ENCODE results near the gene POMGNT2. TPM values are rescaled to one million over a fixed set of nuclear protein-coding genes. Genes with fewer than 3 reads are reported as not detected.
A peak's percentile ranks its signal among the peaks of the same experiment; 100 is the strongest.

POMGNT2 gene
- total RNA-seq, 6 experiments from 2014 or later: 4.8 to 9.2 (median 6.0) TPM

GRCh38 chr3:43034200-43034599 is 71.7 kb downstream of the POMGNT2 start:
- Histone ChIP-seq H3K27ac (no peak overlapping the region), H3K27me3 (no peaks in the 10 kb centered on the region), H3K9me3 (no peaks in the 10 kb centered on the region), H3K36me3 (no peaks in the 10 kb centered on the region), H3K4me1 (no peaks in the 10 kb centered on the region), H3K4me3 (no peak overlapping the region)
- DNase-seq (no peak), ATAC-seq (no peak)
- TF ChIP-seq CTCF (IDR thresholded peaks at IDR 0.05): no peak
- TF ChIP-seq POLR2A (IDR thresholded peaks at IDR 0.05): no peak
- intact Hi-C loops (cut with DNase I): no loop called here
- 83% methylated on average over 2 of the region's 4 CpGs for WGBS (ENCODE audit: insufficient coverage, low coverage, low lambda C conversion rate, missing lambda C conversion rate)

DNA sequence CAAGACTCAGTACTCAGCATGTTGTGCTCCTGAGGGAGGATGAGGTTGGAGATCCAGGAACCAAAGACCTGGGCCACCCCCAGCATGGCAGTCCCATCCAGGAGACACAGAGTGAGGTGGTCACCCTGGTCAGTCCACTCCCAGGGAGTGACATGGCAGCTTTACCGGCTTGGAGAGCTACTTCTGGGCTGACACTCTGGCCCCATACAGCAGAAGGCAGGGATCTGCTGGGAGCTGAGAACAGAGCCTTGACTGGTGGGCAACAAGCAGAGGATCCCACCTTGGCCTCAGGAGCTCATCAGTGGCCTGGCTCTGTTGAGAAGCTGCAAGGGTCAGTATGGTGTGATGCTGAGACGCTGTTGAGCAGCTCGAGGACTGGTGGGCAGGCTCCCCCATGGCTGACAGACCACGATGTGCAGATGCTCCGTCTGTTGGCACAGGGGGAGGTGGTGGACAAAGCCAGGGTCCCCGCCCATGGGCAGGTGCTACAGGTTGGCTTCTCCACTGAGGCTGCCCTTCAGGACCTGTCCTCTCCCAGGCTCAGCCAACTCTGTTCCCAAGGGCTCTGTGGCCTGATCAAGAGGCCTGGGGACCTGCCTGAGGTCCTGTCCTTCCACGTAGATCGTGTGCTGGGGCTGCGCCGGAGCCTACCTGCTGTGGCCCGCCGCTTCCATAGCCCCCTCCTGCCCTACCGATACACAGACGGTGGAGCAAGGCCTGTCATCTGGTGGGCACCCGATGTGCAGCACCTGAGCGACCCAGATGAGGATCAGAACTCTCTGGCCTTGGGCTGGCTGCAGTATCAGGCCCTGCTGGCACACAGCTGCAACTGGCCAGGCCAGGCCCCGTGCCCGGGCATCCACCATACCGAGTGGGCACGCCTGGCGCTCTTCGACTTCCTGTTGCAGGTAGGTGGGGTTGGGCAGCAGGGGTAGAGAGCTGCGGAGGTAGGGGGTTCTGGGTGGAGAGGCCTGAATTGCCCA is 72.9 kb downstream of the POMGNT2 start:
- ATAC-seq: no peak

DNA sequence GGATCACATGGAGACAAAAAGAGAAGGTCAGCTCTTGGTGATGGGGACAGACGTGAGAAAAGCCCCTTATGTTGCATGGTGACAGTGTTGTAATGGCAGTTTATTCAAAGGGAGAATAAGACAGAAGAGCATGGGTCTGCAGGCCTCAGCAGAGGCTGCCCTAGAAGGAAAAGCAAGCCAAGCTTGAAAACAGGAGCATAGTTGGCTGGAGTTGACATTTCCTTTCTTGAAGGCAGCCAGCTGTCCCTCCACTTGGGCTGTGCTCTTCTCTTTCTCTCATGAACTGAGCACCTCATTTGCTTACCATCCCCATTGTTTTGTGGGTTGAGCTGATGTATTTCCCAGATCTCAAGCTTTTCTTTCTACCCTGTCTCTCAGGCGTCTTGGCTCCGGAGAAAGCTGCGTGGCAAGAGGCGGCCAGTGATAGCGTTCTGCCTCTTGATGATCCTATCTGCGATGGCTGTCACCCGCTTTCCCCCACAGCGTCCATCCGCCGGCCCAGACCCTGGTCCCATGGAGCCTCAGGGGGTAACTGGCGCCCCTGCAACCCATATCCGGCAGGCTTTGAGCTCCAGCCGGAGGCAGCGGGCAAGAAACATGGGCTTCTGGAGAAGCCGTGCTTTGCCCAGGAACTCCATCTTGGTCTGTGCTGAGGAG is 73.9 kb downstream of the POMGNT2 start:
- H3K36me3 ChIP-seq: no peaks in the 10 kb centered on the region
- no peak for ATAC-seq
- no peak for DNase-seq
- no peaks in the 10 kb centered on the region for H3K4me1 ChIP-seq
- H3K27me3 ChIP-seq: no peaks in the 10 kb centered on the region
- TF ChIP-seq POLR2A (IDR thresholded peaks at IDR 0.05): no peak
- no peak for TF ChIP-seq CTCF (IDR thresholded peaks at IDR 0.05)
- intact Hi-C loops (cut with DNase I): no loop called here
- WGBS (ENCODE audit: insufficient coverage, low coverage, low lambda C conversion rate, missing lambda C conversion rate): 91% methylated on average over 6 of the region's 16 CpGs
- no peak overlapping the region for H3K27ac ChIP-seq
- H3K4me3 ChIP-seq: no peak overlapping the region
- no peaks in the 10 kb centered on the region for H3K9me3 ChIP-seq

More for the DNA sequence above, 72.9 kb downstream of the POMGNT2 start:
- no peak overlapping the region for H3K27ac ChIP-seq
- no peaks in the 10 kb centered on the region for H3K36me3 ChIP-seq
- no peaks in the 10 kb centered on the region for H3K9me3 ChIP-seq
- TF ChIP-seq POLR2A (IDR thresholded peaks at IDR 0.05) (no peak), CTCF (IDR thresholded peaks at IDR 0.05) (no peak)
- no peak overlapping the region for H3K4me3 ChIP-seq
- intact Hi-C loops (cut with DNase I): no loop called here
- no peak for DNase-seq
- no peaks in the 10 kb centered on the region for H3K4me1 ChIP-seq
- 97% methylated on average over 6 of the region's 23 CpGs for WGBS (ENCODE audit: insufficient coverage, low coverage, low lambda C conversion rate, missing lambda C conversion rate)
- H3K27me3 ChIP-seq: no peaks in the 10 kb centered on the region

DNA sequence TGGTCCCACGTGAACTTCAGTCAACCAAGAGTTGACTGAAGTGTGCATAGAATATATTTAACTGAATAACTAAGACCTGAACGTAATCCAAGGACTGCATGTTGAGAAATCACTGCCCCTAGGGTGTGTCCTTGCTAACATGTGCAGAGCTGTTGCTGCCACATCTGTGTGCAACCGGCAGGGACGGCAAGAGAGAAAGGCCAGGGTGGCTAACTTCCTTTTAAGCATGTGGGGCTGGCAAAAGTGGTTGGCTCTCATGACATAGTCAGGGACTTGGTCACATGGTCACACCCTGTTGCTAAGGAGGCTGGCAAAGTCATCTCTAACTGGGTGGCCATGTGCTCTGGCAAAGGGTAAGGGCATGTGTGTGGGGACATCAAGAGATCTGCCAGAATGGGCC is 74.4 kb downstream of the POMGNT2 start:
- Histone ChIP-seq H3K27me3 (no peaks in the 10 kb centered on the region), H3K36me3 (no peaks in the 10 kb centered on the region), H3K4me3 (no peak overlapping the region), H3K4me1 (no peaks in the 10 kb centered on the region), H3K27ac (no peak overlapping the region), H3K9me3 (no peaks in the 10 kb centered on the region)
- TF ChIP-seq POLR2A (IDR thresholded peaks at IDR 0.05): no peak
- TF ChIP-seq CTCF (IDR thresholded peaks at IDR 0.05): no peak
- intact Hi-C loops (cut with DNase I): no loop called here
- WGBS (ENCODE audit: insufficient coverage, low coverage, low lambda C conversion rate, missing lambda C conversion rate): 40% methylated on average over 4 of the region's 4 CpGs
- peak; percentile 14 to 61 (median 40) for ATAC-seq
- no peak for DNase-seq

Measured in right lobe of liver (tissue), 6 donors.